C1 segment of cervical spinal cord (tissue), 14 donors: ENCODE data around the gene LCN10.

ENCODE experiments used
- DNase-seq, 14 donors: peaks; one replicate each; lab custom pipeline; 2025; lab: John Stamatoyannopoulos, UW

LCN10 gene

DNA sequence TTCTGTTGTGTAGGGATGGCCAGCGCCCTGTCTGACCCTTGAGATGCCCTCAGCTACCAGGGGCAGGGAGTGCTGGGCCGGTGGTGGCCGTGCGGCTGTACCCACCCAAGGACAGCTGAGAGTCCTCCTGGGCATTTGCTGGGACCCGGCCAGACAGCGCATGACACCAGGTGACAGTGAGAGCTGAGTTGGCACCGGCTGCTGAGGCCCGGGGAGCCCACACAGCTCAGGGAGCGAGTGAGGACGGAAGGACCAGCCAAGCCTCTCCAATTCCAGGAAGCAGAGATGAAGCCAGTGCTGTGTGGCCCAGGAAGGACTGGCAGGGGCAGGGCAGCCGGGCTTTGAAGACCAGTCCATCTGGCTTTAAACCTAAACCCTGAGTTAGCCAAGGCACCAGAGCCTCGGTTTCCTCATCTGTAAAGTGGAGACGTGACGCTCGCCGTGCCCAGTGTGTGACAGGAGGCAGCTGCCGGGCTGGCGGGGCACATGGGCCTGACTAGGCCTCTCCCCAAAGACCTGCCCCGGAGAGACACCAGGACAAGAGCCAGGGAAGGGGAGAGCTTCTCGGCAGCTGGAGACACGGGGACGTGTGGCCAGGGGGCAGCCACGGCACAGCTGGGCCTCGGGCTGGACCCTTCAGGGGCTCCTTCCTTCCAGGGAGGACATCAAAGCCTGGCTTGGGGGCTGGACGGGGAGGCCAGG, 52.5 kb downstream of the LCN10 start:
- DNase-seq = no peak

DNA sequence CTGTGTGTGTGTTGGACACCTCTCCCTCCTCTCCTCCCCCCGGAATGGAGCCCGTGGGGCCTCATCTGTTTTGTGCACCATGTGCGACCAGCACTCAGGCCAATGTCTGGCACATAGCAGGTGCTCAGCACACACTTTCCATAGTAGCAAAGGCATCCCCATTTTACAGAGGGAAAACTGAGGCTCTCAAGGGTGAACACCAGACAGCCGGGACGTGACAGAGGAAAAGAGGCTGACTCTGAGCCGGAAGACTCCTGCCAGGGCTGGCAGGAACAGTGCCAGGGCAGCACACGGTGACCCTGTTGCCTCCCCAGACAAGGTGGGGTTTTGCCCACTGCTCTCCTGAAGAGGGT, 53.7 kb downstream of the LCN10 start:
- DNase-seq = no peak

DNA sequence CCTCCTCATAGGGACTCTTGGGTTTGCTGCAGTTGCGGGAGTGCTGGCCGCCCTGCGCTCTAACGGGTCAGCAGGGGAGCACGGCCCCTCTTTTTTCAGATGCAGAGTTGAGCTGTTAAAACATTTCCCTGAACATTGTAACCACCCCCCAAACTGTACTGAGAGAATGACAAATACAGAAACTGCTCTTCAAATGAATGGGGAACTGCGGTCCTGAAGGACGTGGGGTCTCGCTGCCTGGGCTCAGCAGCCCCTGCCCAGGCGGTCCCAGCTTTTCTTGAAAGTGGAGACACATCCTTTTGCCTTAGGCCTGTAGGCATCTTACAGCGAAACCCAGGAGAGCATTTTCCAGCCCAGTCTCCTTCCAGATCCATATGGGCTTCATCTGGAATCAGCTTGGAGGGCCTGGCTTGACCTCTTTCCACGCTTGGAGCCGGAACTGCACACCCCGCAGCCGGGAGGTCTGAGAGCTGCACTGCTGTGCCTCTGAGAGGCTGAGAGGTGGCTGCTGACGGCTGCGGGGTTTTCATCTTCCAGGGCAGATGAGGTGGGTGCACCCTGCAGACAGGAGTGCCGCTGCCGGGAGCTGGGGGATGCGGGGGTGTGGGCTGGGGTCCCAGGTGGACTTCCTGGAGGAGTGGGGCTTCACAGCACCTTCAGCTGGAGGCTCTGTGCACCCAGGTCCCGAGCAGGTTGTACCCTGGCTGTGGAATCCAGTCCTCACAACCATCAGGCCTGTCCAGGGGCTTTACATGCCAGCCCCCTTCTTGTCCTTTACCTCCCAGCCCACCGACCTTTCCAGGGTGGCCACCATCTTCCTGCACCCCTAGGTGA, 54.2 kb downstream of the LCN10 start:
- no peak for DNase-seq
